Endothelial cell of umbilical vein (primary cell): ENCODE data around the gene DLK1. TPM values are rescaled to one million over a fixed set of nuclear protein-coding genes. Genes with fewer than 3 reads are reported as not detected.

Experiments
- BruUV-seq: library from RNA; stranded (reverse); fragments of 400-500 nt; replicated peaks from 2 replicates; lab custom pipeline; 2021; lab: Mats Ljungman, UMichigan
- CTCF ChIA-PET: fragments of 300-600, 350-600 bp; sonication (Branson Sonifier 250); formaldehyde crosslinking; loops from one replicate; lab custom pipeline; 2021; ENCODE audit warnings: antibody characterized with exemption, inconsistent platforms; lab: Charles Lee
- POLR2A ChIA-PET: fragments of 300-600, 350-600 bp; sonication (Branson Sonifier 250); formaldehyde crosslinking; loops from one replicate; lab custom pipeline; 2021; ENCODE audit warnings: antibody characterized with exemption, inconsistent platforms; lab: Charles Lee
- DNase-seq: peaks from one replicate; pipeline ENCODE4 v3.0.0-alpha.2; 2011; ENCODE audit warnings: low read depth, low spot score
- FAIRE-seq: peaks from 2 replicates; lab custom pipeline; 2011; peaks lifted over from hg19 to GRCh38; lab: Jason Lieb, UNC
- H2AFZ ChIP-seq: 2 replicates; pipeline ENCODE4 v1.6.0; 2012; ENCODE audit warnings: low read depth, low read length, control low read depth, inconsistent platforms
- H3K27ac ChIP-seq: 2 replicates; pipeline ENCODE4 v1.5.1; 2011; ENCODE audit warnings: low read depth, mild to moderate bottlenecking, control low read depth, low read length, moderate library complexity; ENCODE audit not compliant: insufficient read depth
- H3K27me3 ChIP-seq, 2 experiments: 2 replicates each; pipeline versions ENCODE4 v1.6.0 to v1.6.1; 2011; ENCODE audit warnings: low read length in 2 of 2, mixed read lengths in 1 of 2; ENCODE audit not compliant: control insufficient read depth in 2 of 2, insufficient read depth in 2 of 2
- H3K36me3 ChIP-seq, 2 experiments: 2 replicates in 1 of 2; 3 replicates in 1 of 2; pipeline ENCODE4 v1.5.1; 2011; ENCODE audit warnings: low read length in 2 of 2, mild to moderate bottlenecking in 1 of 2, moderate library complexity in 1 of 2; ENCODE audit not compliant: control insufficient read depth in 2 of 2, insufficient read depth in 2 of 2; ENCODE audit errors: extremely low read depth in 1 of 2
- H3K4me1 ChIP-seq: 3 replicates; pipeline ENCODE4 v1.5.1; 2011; ENCODE audit warnings: mild to moderate bottlenecking, low read length; ENCODE audit not compliant: control insufficient read depth, insufficient read depth; ENCODE audit errors: extremely low read depth
- H3K4me2 ChIP-seq: 2 replicates; pipeline ENCODE4 v1.6.1; 2011; ENCODE audit warnings: low read length, control low read depth, mixed read lengths; ENCODE audit not compliant: insufficient read depth
- H3K4me3 ChIP-seq, 3 experiments: fragments of 200-600 bp in 1 of 3; sonication (generic), shearing (Covaris generic) in 1 of 3; replicated peaks in 1 of 3; 2 replicates each; pipeline ENCODE4 v1.5.1; 2011 to 2016; ENCODE audit warnings: control low read depth in 3 of 3, low read length in 3 of 3, mild to moderate bottlenecking in 2 of 3, inconsistent platforms in 1 of 3, low read depth in 1 of 3, moderate library complexity in 1 of 3; ENCODE audit not compliant: insufficient read depth in 1 of 3
- H3K79me2 ChIP-seq: 2 replicates; pipeline ENCODE4 v1.6.0; 2012; ENCODE audit warnings: low read length, inconsistent platforms; ENCODE audit not compliant: control insufficient read depth, insufficient read depth
- H3K9ac ChIP-seq: replicated peaks from 2 replicates; pipeline ENCODE3; 2011; ENCODE audit warnings: low read length, control low read depth; ENCODE audit not compliant: insufficient read depth; ENCODE audit errors: extremely low read depth
- H3K9me1 ChIP-seq: replicated peaks from 3 replicates; pipeline ENCODE4 v1.6.0; 2011; ENCODE audit warnings: mild to moderate bottlenecking, low read length; ENCODE audit not compliant: control insufficient read depth, insufficient read depth; ENCODE audit errors: extremely low read depth
- H3K9me3 ChIP-seq: replicated peaks from 2 replicates; pipeline ENCODE4 v1.5.1; 2012; ENCODE audit warnings: low read length, inconsistent platforms; ENCODE audit not compliant: control insufficient read depth, insufficient read depth
- H4K20me1 ChIP-seq: replicated peaks from 2 replicates; pipeline ENCODE3; 2011; ENCODE audit warnings: mild to moderate bottlenecking, low read length; ENCODE audit not compliant: control insufficient read depth, insufficient read depth; ENCODE audit errors: extremely low read depth
- CTCF ChIP-seq, 2 donors: IDR thresholded peaks; 1 replicate in 1 of 2; 2 replicates in 1 of 2; pipeline ENCODE4 v1.5.1; 2011; ENCODE audit warnings: low read length in 2 of 2, mild to moderate bottlenecking in 2 of 2, moderate library complexity in 2 of 2, control low read depth in 1 of 2, inconsistent platforms in 1 of 2, low read depth in 1 of 2; ENCODE audit not compliant: insufficient read depth in 1 of 2; ENCODE audit errors: extremely low read depth in 1 of 2
- EZH2 ChIP-seq: IDR thresholded peaks from 2 replicates; pipeline ENCODE4 v1.6.1; 2012; ENCODE audit warnings: borderline replicate concordance, low read depth, mild to moderate bottlenecking, moderate library complexity, low read length, inconsistent platforms; ENCODE audit not compliant: severe bottlenecking
- FOS ChIP-seq: IDR thresholded peaks from 2 replicates; pipeline ENCODE4 v1.6.1; 2011; ENCODE audit warnings: mild to moderate bottlenecking, low read length, moderate library complexity, borderline replicate concordance; ENCODE audit not compliant: insufficient read depth
- GATA2 ChIP-seq: IDR thresholded peaks from 2 replicates; pipeline ENCODE4 v1.7.0; 2011; ENCODE audit warnings: low read depth, mild to moderate bottlenecking, moderate library complexity, mixed read lengths, low read length; ENCODE audit not compliant: insufficient read length, insufficient read depth
- JUN ChIP-seq: IDR thresholded peaks from 2 replicates; pipeline ENCODE4 v1.6.1; 2011; ENCODE audit warnings: borderline replicate concordance, low read depth; ENCODE audit not compliant: insufficient read length, insufficient read depth
- MYC ChIP-seq: IDR thresholded peaks from one replicate; pipeline ENCODE4 v1.6.1; 2011; ENCODE audit warnings: mild to moderate bottlenecking, low read depth, low read length
- POLR2A ChIP-seq: IDR thresholded peaks from 2 replicates; pipeline ENCODE4 v1.6.1; 2012; ENCODE audit warnings: low read depth, mild to moderate bottlenecking, control low read depth, low read length
- POLR2AphosphoS5 ChIP-seq: IDR thresholded peaks from 2 replicates; pipeline ENCODE4 v1.6.1; 2012; ENCODE audit warnings: low read depth, mild to moderate bottlenecking, control low read depth, low read length, moderate library complexity; ENCODE audit not compliant: insufficient read depth
- dilution Hi-C: fragments of 300-500 bp; cut with MboI; formaldehyde crosslinking; loops from one replicate; pipeline ENCODE4 v1.15.0; 2019; ENCODE audit warnings: low sequenced_read_pairs; ENCODE audit not compliant: extremely low pct_ligation_motif_present
- intact Hi-C: fragments of 100-400 bp; cut with micrococcal nuclease; formaldehyde crosslinking; loops from one replicate; pipeline ENCODE4 v1.10.0; 2022
- polyA plus RNA-seq, 4 experiments: library from polyadenylated mRNA; depleted of rRNA in 3 of 4; stranded (reverse) in 3 of 4; unstranded in 1 of 4; fragments of >200 nt; gene quantifications; 2 replicates each; pipeline versions ENCODE4 v1.2.1 to v1.2.3, GENCODE V29; 2011 to 2012; ENCODE audit warnings: missing spikeins in 1 of 4
- total RNA-seq: library from RNA; stranded (reverse); gene quantifications from 2 replicates; pipeline ENCODE4 v1.2.3, GENCODE V29; 2021
- TF ChIP-seq, protein P1 (sequence below): IDR thresholded peaks from 2 replicates; pipeline ENCODE4 v1.6.1; 2011; ENCODE audit not compliant: insufficient read depth, insufficient read length

DLK1 gene
- total and polyA plus RNA-seq, 2 donors (not counting 3 experiments of a cell fraction or from before 2014, with no cell fraction given), result not detected

DNA sequence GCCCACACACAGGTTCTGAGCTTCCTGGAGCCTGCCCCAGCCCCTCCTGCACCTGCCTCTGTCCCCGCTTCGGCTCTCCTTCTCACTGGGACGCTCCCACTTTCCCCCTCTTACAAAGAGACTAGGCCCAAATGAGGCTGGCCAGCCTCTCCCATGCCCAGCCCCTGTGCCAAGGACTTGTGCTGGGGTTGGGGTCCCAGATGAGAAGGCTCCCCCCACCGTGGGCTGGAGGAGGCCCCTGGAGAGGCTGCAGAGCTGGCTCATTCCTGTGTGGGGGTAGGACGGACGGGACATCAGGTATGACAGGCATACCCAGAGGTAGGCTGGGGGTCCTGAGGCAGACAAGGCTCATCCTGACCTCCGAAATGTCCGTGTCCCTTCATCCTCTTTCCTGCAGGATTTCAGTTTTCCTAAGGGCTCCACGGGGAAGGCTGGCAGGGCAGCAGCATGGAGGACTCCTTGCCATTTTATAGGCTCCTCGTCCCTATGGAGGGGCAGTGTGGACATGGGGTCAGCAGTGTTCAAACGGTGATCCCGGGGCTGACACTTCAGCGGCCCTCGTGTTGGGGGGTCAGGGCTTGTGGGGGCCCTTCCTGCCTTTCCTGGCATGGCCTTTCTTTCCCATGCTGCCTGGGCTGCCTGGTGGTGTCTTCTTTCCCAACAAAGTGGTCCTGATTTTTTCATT, 50.1 kb downstream of the DLK1 start:
- ChIA-PET POLR2A (no interaction called here), CTCF (interaction anchor here (1.7 kb wide), 1 partner anchor 67 kb away, joined by 3 read pairs; no protein-coding TSS in a partner anchor)
- no peak overlapping the region for H2AFZ ChIP-seq
- FAIRE-seq, result no peak
- H3K9me3 ChIP-seq, result no peaks in the 10 kb centered on the region
- H3K9ac ChIP-seq, result no peak overlapping the region
- H3K79me2 ChIP-seq, result no peaks in the 10 kb centered on the region
- DNase-seq, result no peak
- TF ChIP-seq EZH2, result no peak
- no peak for TF ChIP-seq MYC
- TF ChIP-seq FOS, result no peak
- TF ChIP-seq, protein P1, sequence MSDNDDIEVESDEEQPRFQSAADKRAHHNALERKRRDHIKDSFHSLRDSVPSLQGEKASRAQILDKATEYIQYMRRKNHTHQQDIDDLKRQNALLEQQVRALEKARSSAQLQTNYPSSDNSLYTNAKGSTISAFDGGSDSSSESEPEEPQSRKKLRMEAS, result no peak
- TF ChIP-seq GATA2, result no peak
- TF ChIP-seq POLR2AphosphoS5, result no peak
- no peaks in the 10 kb centered on the region for H3K27me3 ChIP-seq
- H3K27ac ChIP-seq, result no peak overlapping the region
- intact Hi-C loops, result no loop called here
- no peaks in the 10 kb centered on the region for H4K20me1 ChIP-seq
- H3K4me2 ChIP-seq, result no peak overlapping the region
- no peaks in the 10 kb centered on the region for H3K36me3 ChIP-seq
- BruUV-seq, result no TSS peak
- no peaks in the 10 kb centered on the region for H3K4me1 ChIP-seq
- dilution Hi-C loops, result no loop called here
- H3K4me3 ChIP-seq, result no peak overlapping the region
- H3K9me1 ChIP-seq, result no peaks in the 10 kb centered on the region

GRCh38 chr14:100777366-100777817, 50.7 kb downstream of the DLK1 start:
- ChIA-PET POLR2A (no interaction called here), CTCF (interaction anchor here (1.7 kb wide), 1 partner anchor 67 kb away, joined by 3 read pairs; no protein-coding TSS in a partner anchor)
- TF ChIP-seq, protein P1, result no peak
- TF ChIP-seq EZH2 (no peak), POLR2AphosphoS5 (no peak), MYC (no peak), GATA2 (no peak), CTCF (IDR thresholded peaks at IDR 0.05; ENCODE audit: extremely low read depth in 1 of 2, insufficient read depth in 1 of 2, low read depth in 1 of 2, low read length in 2 of 2) (no peak), FOS (no peak), JUN (no peak), POLR2A (no peak)
- Histone ChIP-seq H4K20me1 (no peaks in the 10 kb centered on the region), H2AFZ (no peak overlapping the region), H3K36me3 (no peaks in the 10 kb centered on the region), H3K27ac (no peak overlapping the region), H3K79me2 (no peaks in the 10 kb centered on the region), H3K4me1 (no peaks in the 10 kb centered on the region), H3K27me3 (no peaks in the 10 kb centered on the region), H3K9ac (no peak overlapping the region), H3K4me2 (no peak overlapping the region), H3K9me1 (no peaks in the 10 kb centered on the region), H3K9me3 (no peaks in the 10 kb centered on the region), H3K4me3 (no peak overlapping the region)
- FAIRE-seq, result no peak
- BruUV-seq, result no TSS peak
- dilution Hi-C loops (no loop called here), intact Hi-C loops (no loop called here)
- DNase-seq, result no peak
